ENCODE measurements around the gene ASF1A. TPM values are rescaled to one million over a fixed set of nuclear protein-coding genes. Genes with fewer than 3 reads are reported as not detected.

The ASF1A gene
- total RNA-seq, 1 experiment from 2014 or later, result 34.4 TPM

DNA sequence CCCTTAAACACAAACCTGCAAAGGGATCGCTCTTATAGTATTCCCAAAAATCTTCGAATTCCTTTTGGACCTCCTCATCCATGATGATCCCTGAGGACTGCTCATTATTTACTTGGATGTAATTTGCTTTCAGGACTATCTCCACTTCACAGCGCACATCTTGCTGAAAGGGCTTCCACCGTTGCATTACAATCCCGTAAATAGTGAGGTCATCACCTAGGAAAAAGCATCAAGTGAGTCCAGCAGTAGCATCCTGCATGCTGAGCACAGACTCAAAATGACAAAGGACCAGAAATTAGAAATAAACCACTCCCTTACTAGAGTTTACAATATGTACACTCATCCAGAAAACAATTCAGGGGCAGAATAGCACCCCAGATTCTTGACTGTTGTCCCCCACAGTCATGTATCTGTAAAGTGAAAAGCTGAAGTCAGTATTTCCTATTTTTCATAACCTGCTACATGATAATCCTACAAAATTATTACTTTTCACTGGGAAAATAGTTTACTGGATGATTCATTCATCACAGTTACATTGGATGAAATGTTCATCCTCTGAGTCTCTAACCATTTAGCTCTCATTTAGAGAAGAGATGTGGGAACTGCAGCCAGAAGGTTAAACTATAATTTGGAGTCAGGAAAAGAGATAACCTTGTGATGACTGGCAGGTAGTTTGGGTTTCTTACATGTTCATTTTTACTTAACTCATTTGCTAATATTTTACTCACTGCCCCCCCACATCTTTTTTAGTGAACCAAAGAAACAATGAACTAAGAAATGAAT is 23.8 kb downstream of the ASF1A start:
- H3K23ac ChIP-seq (ENCODE audit: insufficient read length, low read depth, low read length), result no peak overlapping the region
- H3K4me3 Mint-ChIP-seq, result no peak overlapping the region
- no peaks in the 10 kb centered on the region for H3K9me3 Mint-ChIP-seq
- H3K4me2 ChIP-seq (ENCODE audit: insufficient read depth, insufficient read length, low read length), result no peak overlapping the region
- H2AFZ ChIP-seq (ENCODE audit: low read length), result no peak overlapping the region
- H2AK5ac ChIP-seq (ENCODE audit: insufficient read length, low read length), result no peak overlapping the region
- H2BK120ac ChIP-seq (ENCODE audit: low read depth, low read length, poor library complexity, severe bottlenecking), result no peak overlapping the region
- H4K20me1 ChIP-seq (ENCODE audit: control insufficient read depth, insufficient read depth, insufficient read length), result no peaks in the 10 kb centered on the region
- no peak overlapping the region for H4K8ac ChIP-seq (replicated peaks; ENCODE audit: insufficient read length, low read depth, low read length)
- H3K23me2 ChIP-seq (ENCODE audit: insufficient read length, low read depth, low read length, poor library complexity, severe bottlenecking), result no peaks in the 10 kb centered on the region
- H3T11ph ChIP-seq (ENCODE audit: low read length), result no peak overlapping the region
- no peaks in the 10 kb centered on the region for H3K4me1 Mint-ChIP-seq
- no peak overlapping the region for H3K27ac ChIP-seq (ENCODE audit: insufficient read length, low read depth, low read length)
- H3K4me1 ChIP-seq (ENCODE audit: insufficient read depth, low read length), result no peaks in the 10 kb centered on the region
- H4K5ac ChIP-seq (ENCODE audit: insufficient read length, low read depth, low read length), result no peak overlapping the region
- no peak overlapping the region; a peak in 1 of 7 replicates for H3K27ac Mint-ChIP-seq
- H3K9me3 ChIP-seq (ENCODE audit: control insufficient read depth, low read depth, low read length), result no peaks in the 10 kb centered on the region
- WGBS (ENCODE audit: extremely low coverage, insufficient read length, low lambda C conversion rate), result no CpG with 5 or more reads among the region's 5 CpGs
- H3K56ac ChIP-seq (ENCODE audit: insufficient read length, low read depth, low read length), result no peak overlapping the region
- DNase-seq, result no peak
- no peaks in the 10 kb centered on the region for H3K79me2 ChIP-seq (ENCODE audit: insufficient read depth, low read length)
- no peak overlapping the region for H2BK20ac ChIP-seq (ENCODE audit: low read depth, low read length, poor library complexity, severe bottlenecking)
- no peak overlapping the region for H4K91ac ChIP-seq (ENCODE audit: insufficient read length, low read depth, low read length)
- no peak overlapping the region for H3K4ac ChIP-seq (ENCODE audit: low read depth, low read length)
- no peak overlapping the region for H2BK15ac ChIP-seq (ENCODE audit: low read depth, low read length)
- no peaks in the 10 kb centered on the region for H3K79me1 ChIP-seq (ENCODE audit: insufficient read depth, low read depth, low read length, poor library complexity, severe bottlenecking)
- no peaks in the 10 kb centered on the region for H3K27me3 Mint-ChIP-seq (ENCODE audit: low read depth)
- no peaks in the 10 kb centered on the region for H3K27me3 ChIP-seq (ENCODE audit: insufficient read depth, low read length)
- peaks cover 5 to 55% (median 48%) of the 10 kb centered on the region in 3 experiments; a peak in 5 of 7 replicates for H3K36me3 Mint-ChIP-seq (ENCODE audit: insufficient read depth in 1 of 3, low read depth in 3 of 3)
- no peak overlapping the region for H3K18ac ChIP-seq (ENCODE audit: insufficient read length, low read depth, low read length)
- H3K14ac ChIP-seq (ENCODE audit: insufficient read depth, low read length), result no peak overlapping the region
- H2BK12ac ChIP-seq (ENCODE audit: insufficient read length, low read depth, low read length), result no peak overlapping the region
- TF ChIP-seq, protein P1, sequence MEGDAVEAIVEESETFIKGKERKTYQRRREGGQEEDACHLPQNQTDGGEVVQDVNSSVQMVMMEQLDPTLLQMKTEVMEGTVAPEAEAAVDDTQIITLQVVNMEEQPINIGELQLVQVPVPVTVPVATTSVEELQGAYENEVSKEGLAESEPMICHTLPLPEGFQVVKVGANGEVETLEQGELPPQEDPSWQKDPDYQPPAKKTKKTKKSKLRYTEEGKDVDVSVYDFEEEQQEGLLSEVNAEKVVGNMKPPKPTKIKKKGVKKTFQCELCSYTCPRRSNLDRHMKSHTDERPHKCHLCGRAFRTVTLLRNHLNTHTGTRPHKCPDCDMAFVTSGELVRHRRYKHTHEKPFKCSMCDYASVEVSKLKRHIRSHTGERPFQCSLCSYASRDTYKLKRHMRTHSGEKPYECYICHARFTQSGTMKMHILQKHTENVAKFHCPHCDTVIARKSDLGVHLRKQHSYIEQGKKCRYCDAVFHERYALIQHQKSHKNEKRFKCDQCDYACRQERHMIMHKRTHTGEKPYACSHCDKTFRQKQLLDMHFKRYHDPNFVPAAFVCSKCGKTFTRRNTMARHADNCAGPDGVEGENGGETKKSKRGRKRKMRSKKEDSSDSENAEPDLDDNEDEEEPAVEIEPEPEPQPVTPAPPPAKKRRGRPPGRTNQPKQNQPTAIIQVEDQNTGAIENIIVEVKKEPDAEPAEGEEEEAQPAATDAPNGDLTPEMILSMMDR (conservative IDR thresholded peaks at IDR 0.05), result no peak
- H3K9ac ChIP-seq (ENCODE audit: extremely low read depth, insufficient read length, low read length), result no peak overlapping the region
- no peak overlapping the region for H2BK5ac ChIP-seq (ENCODE audit: insufficient read length, low read length)
